Measurements from ENCODE around the gene CCNB2. TPM values are rescaled to one million over a fixed set of nuclear protein-coding genes. Genes with fewer than 3 reads are reported as not detected.
A peak's percentile ranks its signal among the peaks of the same experiment; 100 is the strongest.

CCNB2 gene
- total and polyA plus RNA-seq, 2 experiments from 2014 or later: 15.3 to 20.9 TPM

- Histone ChIP-seq H2AFZ (no peak overlapping the region), H3K9me3 (ENCODE audit: low read depth) (no peaks in the 10 kb centered on the region), H3K36me3 (replicated peaks; ENCODE audit: insufficient read depth, low read depth) (no peaks in the 10 kb centered on the region), H3K4me2 (no peak overlapping the region), H3K27me3 (no peaks in the 10 kb centered on the region), H3K27ac (peak overlapping the region; percentile 50), H3K79me2 (no peaks in the 10 kb centered on the region), H4K20me1 (ENCODE audit: insufficient read depth, poor library complexity, severe bottlenecking) (no peaks in the 10 kb centered on the region), H3K4me1 (ENCODE audit: insufficient read depth) (peaks cover 11% of the 10 kb centered on the region), H3K9me2 (replicated peaks; ENCODE audit: insufficient read depth) (no peaks in the 10 kb centered on the region), H3K4me3 (no peak overlapping the region)
- TF ChIP-seq EZH2phosphoT487 (IDR thresholded peaks at IDR 0.05; ENCODE audit: low read depth, severe bottlenecking, unreplicated experiment): no peak
- no peak for TF ChIP-seq EZH2 (IDR thresholded peaks at IDR 0.05; ENCODE audit: borderline replicate concordance)
- TF ChIP-seq, protein P1, sequence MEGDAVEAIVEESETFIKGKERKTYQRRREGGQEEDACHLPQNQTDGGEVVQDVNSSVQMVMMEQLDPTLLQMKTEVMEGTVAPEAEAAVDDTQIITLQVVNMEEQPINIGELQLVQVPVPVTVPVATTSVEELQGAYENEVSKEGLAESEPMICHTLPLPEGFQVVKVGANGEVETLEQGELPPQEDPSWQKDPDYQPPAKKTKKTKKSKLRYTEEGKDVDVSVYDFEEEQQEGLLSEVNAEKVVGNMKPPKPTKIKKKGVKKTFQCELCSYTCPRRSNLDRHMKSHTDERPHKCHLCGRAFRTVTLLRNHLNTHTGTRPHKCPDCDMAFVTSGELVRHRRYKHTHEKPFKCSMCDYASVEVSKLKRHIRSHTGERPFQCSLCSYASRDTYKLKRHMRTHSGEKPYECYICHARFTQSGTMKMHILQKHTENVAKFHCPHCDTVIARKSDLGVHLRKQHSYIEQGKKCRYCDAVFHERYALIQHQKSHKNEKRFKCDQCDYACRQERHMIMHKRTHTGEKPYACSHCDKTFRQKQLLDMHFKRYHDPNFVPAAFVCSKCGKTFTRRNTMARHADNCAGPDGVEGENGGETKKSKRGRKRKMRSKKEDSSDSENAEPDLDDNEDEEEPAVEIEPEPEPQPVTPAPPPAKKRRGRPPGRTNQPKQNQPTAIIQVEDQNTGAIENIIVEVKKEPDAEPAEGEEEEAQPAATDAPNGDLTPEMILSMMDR (IDR thresholded peaks at IDR 0.05; ENCODE audit: poor library complexity): no peak
- 76% methylated on average over 11 of the region's 11 CpGs for WGBS (ENCODE audit: low lambda C conversion rate, missing lambda C conversion rate)
- no peak for DNase-seq (ENCODE audit: low spot score)
Observed at GRCh38 chr15:59166601-59167265, 61.8 kb downstream of the CCNB2 start.

- Histone ChIP-seq H3K36me3 (replicated peaks; ENCODE audit: insufficient read depth, low read depth) (no peaks in the 10 kb centered on the region), H3K4me3 (no peak overlapping the region), H2AFZ (no peak overlapping the region), H3K9me3 (ENCODE audit: low read depth) (no peaks in the 10 kb centered on the region), H3K27me3 (no peaks in the 10 kb centered on the region), H3K27ac (no peak overlapping the region), H3K79me2 (no peaks in the 10 kb centered on the region), H3K9me2 (replicated peaks; ENCODE audit: insufficient read depth) (no peaks in the 10 kb centered on the region), H3K4me1 (ENCODE audit: insufficient read depth) (peaks cover 11% of the 10 kb centered on the region), H3K4me2 (no peak overlapping the region), H4K20me1 (ENCODE audit: insufficient read depth, poor library complexity, severe bottlenecking) (no peaks in the 10 kb centered on the region)
- TF ChIP-seq, protein P1 (IDR thresholded peaks at IDR 0.05; ENCODE audit: poor library complexity): no peak
- TF ChIP-seq EZH2phosphoT487 (IDR thresholded peaks at IDR 0.05; ENCODE audit: low read depth, severe bottlenecking, unreplicated experiment) (no peak), EZH2 (IDR thresholded peaks at IDR 0.05; ENCODE audit: borderline replicate concordance) (no peak)
- WGBS (ENCODE audit: low lambda C conversion rate, missing lambda C conversion rate): 94% methylated on average over 7 of the region's 7 CpGs
- no peak for DNase-seq (ENCODE audit: low spot score)
Observed at GRCh38 chr15:59168536-59168935, 63.6 kb downstream of the CCNB2 start.

GRCh38 chr15:59169251-59169708 is 64.3 kb downstream of the CCNB2 start:
- Histone ChIP-seq H4K20me1 (ENCODE audit: insufficient read depth, poor library complexity, severe bottlenecking) (no peaks in the 10 kb centered on the region), H3K27me3 (no peaks in the 10 kb centered on the region), H3K4me3 (no peak overlapping the region), H2AFZ (no peak overlapping the region), H3K9me2 (replicated peaks; ENCODE audit: insufficient read depth) (no peaks in the 10 kb centered on the region), H3K27ac (peak overlapping the region; percentile 61), H3K4me2 (no peak overlapping the region), H3K9me3 (ENCODE audit: low read depth) (no peaks in the 10 kb centered on the region), H3K79me2 (no peaks in the 10 kb centered on the region), H3K4me1 (ENCODE audit: insufficient read depth) (peaks cover 11% of the 10 kb centered on the region), H3K36me3 (replicated peaks; ENCODE audit: insufficient read depth, low read depth) (no peaks in the 10 kb centered on the region)
- 88% methylated on average over 3 of the region's 3 CpGs for WGBS (ENCODE audit: low lambda C conversion rate, missing lambda C conversion rate)
- peak; percentile 24 for DNase-seq (ENCODE audit: low spot score)
- TF ChIP-seq EZH2phosphoT487 (IDR thresholded peaks at IDR 0.05; ENCODE audit: low read depth, severe bottlenecking, unreplicated experiment) (no peak), EZH2 (IDR thresholded peaks at IDR 0.05; ENCODE audit: borderline replicate concordance) (no peak)
- TF ChIP-seq, protein P1 (IDR thresholded peaks at IDR 0.05; ENCODE audit: poor library complexity): no peak
